ENCODE data around the gene CPS1. TPM values are rescaled to one million over a fixed set of nuclear protein-coding genes. Genes with fewer than 3 reads are reported as not detected.

The CPS1 gene
- total RNA-seq, 2 donors from 2014 or later = 2.9 to 4.9 TPM

GRCh38 chr2:210676067-210676466 is 119.7 kb downstream of the CPS1 start:
- Histone ChIP-seq H3K27me3 (no peaks in the 10 kb centered on the region), H3K4me3 (no peak overlapping the region), H3K9me3 (no peaks in the 10 kb centered on the region), H3K27ac (no peak overlapping the region), H3K36me3 (replicated peaks in 1 of 2; ENCODE audit: insufficient read depth in 1 of 2, low read depth in 2 of 2) (no peaks in the 10 kb centered on the region), H3K4me1 (no peaks in the 10 kb centered on the region)
- no peak for DNase-seq
- TF ChIP-seq, protein P1, sequence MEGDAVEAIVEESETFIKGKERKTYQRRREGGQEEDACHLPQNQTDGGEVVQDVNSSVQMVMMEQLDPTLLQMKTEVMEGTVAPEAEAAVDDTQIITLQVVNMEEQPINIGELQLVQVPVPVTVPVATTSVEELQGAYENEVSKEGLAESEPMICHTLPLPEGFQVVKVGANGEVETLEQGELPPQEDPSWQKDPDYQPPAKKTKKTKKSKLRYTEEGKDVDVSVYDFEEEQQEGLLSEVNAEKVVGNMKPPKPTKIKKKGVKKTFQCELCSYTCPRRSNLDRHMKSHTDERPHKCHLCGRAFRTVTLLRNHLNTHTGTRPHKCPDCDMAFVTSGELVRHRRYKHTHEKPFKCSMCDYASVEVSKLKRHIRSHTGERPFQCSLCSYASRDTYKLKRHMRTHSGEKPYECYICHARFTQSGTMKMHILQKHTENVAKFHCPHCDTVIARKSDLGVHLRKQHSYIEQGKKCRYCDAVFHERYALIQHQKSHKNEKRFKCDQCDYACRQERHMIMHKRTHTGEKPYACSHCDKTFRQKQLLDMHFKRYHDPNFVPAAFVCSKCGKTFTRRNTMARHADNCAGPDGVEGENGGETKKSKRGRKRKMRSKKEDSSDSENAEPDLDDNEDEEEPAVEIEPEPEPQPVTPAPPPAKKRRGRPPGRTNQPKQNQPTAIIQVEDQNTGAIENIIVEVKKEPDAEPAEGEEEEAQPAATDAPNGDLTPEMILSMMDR (IDR thresholded peaks at IDR 0.05) = no peak
- no peak for TF ChIP-seq POLR2A (IDR thresholded peaks at IDR 0.05)
- intact Hi-C loops (cut with DNase I) = no loop called here
- ATAC-seq = no peak
- whole genome bisulfite sequencing, 2 donors = 84 to 94% methylated on average over 3 of the region's 3 CpGs

DNA sequence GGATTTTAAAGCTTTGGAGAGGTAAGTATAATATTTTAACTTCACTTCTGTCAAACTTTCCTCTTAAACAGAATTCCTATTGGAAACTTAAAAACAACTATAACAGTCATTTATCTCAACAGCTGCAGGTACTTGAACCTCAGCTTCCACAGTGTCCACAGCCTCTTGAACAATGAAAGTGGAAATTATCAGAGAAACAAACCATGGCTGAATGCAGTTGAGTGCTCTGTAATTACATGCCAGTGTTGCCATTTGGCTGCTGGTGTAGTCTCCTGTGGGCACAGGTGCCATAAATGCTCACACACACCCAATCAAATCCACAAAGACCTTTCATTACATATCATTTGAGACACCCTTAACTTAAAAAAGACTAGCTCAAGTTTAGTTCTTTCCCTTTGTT is 125.1 kb downstream of the CPS1 start:
- no peaks in the 10 kb centered on the region for H3K9me3 ChIP-seq
- ATAC-seq (no peak), DNase-seq (no peak)
- H3K4me1 ChIP-seq = no peaks in the 10 kb centered on the region
- intact Hi-C loops (cut with DNase I) = no loop called here
- no peak overlapping the region for H3K4me3 ChIP-seq
- H3K36me3 ChIP-seq (replicated peaks in 1 of 2; ENCODE audit: insufficient read depth in 1 of 2, low read depth in 2 of 2) = no peaks in the 10 kb centered on the region
- no peaks in the 10 kb centered on the region for H3K27me3 ChIP-seq
- TF ChIP-seq POLR2A (IDR thresholded peaks at IDR 0.05) = no peak
- TF ChIP-seq, protein P1 (IDR thresholded peaks at IDR 0.05) = no peak
- H3K27ac ChIP-seq = no peak overlapping the region

DNA sequence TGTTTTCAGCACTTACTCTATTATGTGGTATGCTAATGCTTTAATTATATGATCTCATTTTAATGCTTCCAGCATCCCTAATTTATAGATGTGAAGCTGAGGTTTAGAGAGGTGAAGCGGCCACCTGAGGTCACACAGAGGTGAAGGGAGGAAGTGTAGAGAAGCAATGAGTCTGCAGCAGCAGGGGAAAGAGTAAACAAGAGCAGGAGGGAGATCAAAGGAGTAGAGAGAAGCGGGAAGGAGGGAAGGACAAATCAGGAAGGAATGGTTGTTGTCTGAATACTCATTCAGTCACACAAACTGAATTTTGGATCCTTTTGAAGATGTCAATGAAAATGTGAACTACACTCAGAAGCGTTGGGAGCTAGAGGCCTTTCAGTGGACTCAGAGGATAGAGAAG is 130.0 kb downstream of the CPS1 start:
- Histone ChIP-seq H3K27ac (no peak overlapping the region), H3K9me3 (no peaks in the 10 kb centered on the region), H3K36me3 (replicated peaks in 1 of 2; ENCODE audit: insufficient read depth in 1 of 2, low read depth in 2 of 2) (no peaks in the 10 kb centered on the region), H3K27me3 (no peaks in the 10 kb centered on the region), H3K4me1 (no peaks in the 10 kb centered on the region), H3K4me3 (no peak overlapping the region)
- 71 to 83% methylated on average over 3 of the region's 3 CpGs for WGBS, 2 donors
- ATAC-seq = no peak
- intact Hi-C loops (cut with DNase I) = no loop called here
- no peak for DNase-seq
- TF ChIP-seq POLR2A (IDR thresholded peaks at IDR 0.05) = no peak
- TF ChIP-seq, protein P1 (IDR thresholded peaks at IDR 0.05) = no peak

GRCh38 chr2:210687786-210688470 is 131.5 kb downstream of the CPS1 start:
- Histone ChIP-seq H3K4me1 (no peaks in the 10 kb centered on the region), H3K27me3 (no peaks in the 10 kb centered on the region), H3K4me3 (no peak overlapping the region), H3K36me3 (replicated peaks in 1 of 2; ENCODE audit: insufficient read depth in 1 of 2, low read depth in 2 of 2) (no peaks in the 10 kb centered on the region), H3K27ac (no peak overlapping the region), H3K9me3 (no peaks in the 10 kb centered on the region)
- ATAC-seq (no peak), DNase-seq (no peak)
- no peak for TF ChIP-seq POLR2A (IDR thresholded peaks at IDR 0.05)
- TF ChIP-seq, protein P1 (IDR thresholded peaks at IDR 0.05) = no peak
- 58 to 63% methylated on average over 1 of the region's 1 CpG for WGBS, 2 donors
- intact Hi-C loops (cut with DNase I) = no loop called here

- H3K4me3 ChIP-seq = no peak overlapping the region
- ATAC-seq (no peak), DNase-seq (no peak)
- peaks cover 6% of the 10 kb centered on the region for H3K4me1 ChIP-seq
- WGBS, 2 donors = 82 to 90% methylated on average over 2 of the region's 2 CpGs
- no peaks in the 10 kb centered on the region for H3K9me3 ChIP-seq
- H3K27ac ChIP-seq = no peak overlapping the region
- intact Hi-C loops (cut with DNase I) = no loop called here
- TF ChIP-seq, protein P1 (IDR thresholded peaks at IDR 0.05) = no peak
- TF ChIP-seq POLR2A (IDR thresholded peaks at IDR 0.05) = no peak
- H3K36me3 ChIP-seq (replicated peaks in 1 of 2; ENCODE audit: insufficient read depth in 1 of 2, low read depth in 2 of 2) = no peaks in the 10 kb centered on the region
- no peaks in the 10 kb centered on the region for H3K27me3 ChIP-seq
Measured at GRCh38 chr2:210707900-210708299, 151.5 kb downstream of the CPS1 start.
